ENCODE results near the gene AMHR2. TPM values are rescaled to one million over a fixed set of nuclear protein-coding genes. Genes with fewer than 3 reads are reported as not detected.

AMHR2 gene
- total and polyA plus RNA-seq, 9 of the 15 experiments (the other 6 are each of a cell fraction or from before 2014, with no cell fraction given), result 8.9 to 49.7 (median 19.3) TPM

GRCh38 chr12:53383258-53383657, 40.4 kb upstream of the AMHR2 start:
- Histone ChIP-seq H3K79me2 (ENCODE audit: control insufficient read depth, insufficient read depth, low read length) (peaks cover 69% of the 10 kb centered on the region), H3K9me1 (ENCODE audit: control insufficient read depth, insufficient read depth, low read length) (no peaks in the 10 kb centered on the region), H3K9me3 (replicated peaks; ENCODE audit: control insufficient read depth, insufficient read depth, low read depth, low read length) (no peaks in the 10 kb centered on the region), H3K36me3 (ENCODE audit: control insufficient read depth, insufficient read depth, low read length) (peaks cover 62% of the 10 kb centered on the region), H3K4me1 (replicated peaks in 1 of 2; ENCODE audit: control insufficient read depth in 2 of 2, insufficient read depth in 2 of 2, low read length in 2 of 2) (peaks cover 32 to 42% of the 10 kb centered on the region in 2 experiments), H2AFZ (ENCODE audit: low read depth, low read length) (no peak overlapping the region), H3K27ac (ENCODE audit: extremely low read depth, low read depth, low read length) (peak overlapping the region; percentile 22; the same call in 2 of the 3 replicates), H3K4me3 (peak overlapping the region; percentile 13; the same call in 1 of the 2 replicates), H4K20me1 (replicated peaks; ENCODE audit: control insufficient read depth, insufficient read depth, low read length) (0 out of 2 replicates have a peak, but pooled peaks cover 3% of the 10 kb centered on the region), H3K4me2 (ENCODE audit: insufficient read depth, low read length) (peak overlapping the region; percentile 59), H3K27me3 (ENCODE audit: control insufficient read depth in 2 of 2, insufficient read depth in 2 of 2, low read length in 2 of 2) (no peaks in the 10 kb centered on the region), H3K9ac (ENCODE audit: insufficient read depth in 1 of 2, low read depth in 2 of 2, low read length in 2 of 2) (peak overlapping the region; percentile 7 to 53; a peak in 2 of 4 replicates)
- FAIRE-seq (no peak), ATAC-seq (no peak), DNase-seq (ENCODE audit: extremely low read depth in 1 of 4, low spot score in 3 of 4) (no peak)
- 82% methylated on average over 2 of the region's 2 CpGs for WGBS (ENCODE audit: insufficient coverage, low coverage, missing lambda C conversion rate)
- ChIA-PET CTCF (ENCODE audit: low intra/inter-chr PET ratio) (interaction anchor here (3.5 kb wide), 1 partner anchor 31 kb away, joined by 20 read pairs; no protein-coding TSS in a partner anchor), POLR2A (interaction anchor here (0.9 to 1.7 kb wide), 3 partner anchors 14 to 49 kb away, joined by 3 to 5 read pairs (median 3); no protein-coding TSS in a partner anchor)
- in situ Hi-C loops (cut with MboI), result no loop called here
- no TSS peak for BruUV-seq (replicated peaks)
- intact Hi-C loops (cut with micrococcal nuclease), result no loop called here
- no peak for TF ChIP-seq TAF7 (tag; IDR thresholded peaks at IDR 0.05)
- TF ChIP-seq BCLAF1 (IDR thresholded peaks at IDR 0.05; ENCODE audit: borderline replicate concordance in 1 of 2, control insufficient read depth in 1 of 2, low read depth in 2 of 2, low read length in 1 of 2), result no peak
- no peak for TF ChIP-seq ZNF274 (IDR thresholded peaks at IDR 0.05; ENCODE audit: borderline replicate concordance, low read depth, low read length)
- no peak for TF ChIP-seq ARID1B (IDR thresholded peaks at IDR 0.05)
- TF ChIP-seq ZBTB11 (CRISPR knock-in tag; IDR thresholded peaks at IDR 0.05), result no peak
- no peak for TF ChIP-seq HNRNPK (IDR thresholded peaks at IDR 0.05; ENCODE audit: low read depth, low read length, poor library complexity, severe bottlenecking)
- TF ChIP-seq RAD51 (IDR thresholded peaks at IDR 0.05; ENCODE audit: borderline replicate concordance, low read depth), result no peak
- no peak for TF ChIP-seq TFE3 (CRISPR knock-in tag; IDR thresholded peaks at IDR 0.05)
- TF ChIP-seq ZNF764 (CRISPR knock-in tag; IDR thresholded peaks at IDR 0.05; ENCODE audit: low read depth), result no peak
- TF ChIP-seq XRCC4 (IDR thresholded peaks at IDR 0.05; ENCODE audit: extremely low read depth, insufficient read depth, insufficient read length), result no peak
- no peak for TF ChIP-seq NEUROD1 (IDR thresholded peaks at IDR 0.05; ENCODE audit: borderline replicate concordance, low read depth, low read length, partially characterized antibody)
- no peak for TF ChIP-seq DACH1 (IDR thresholded peaks at IDR 0.05; ENCODE audit: partially characterized antibody)
- no peak for TF ChIP-seq SNRNP70 (optimal IDR thresholded peaks at IDR 0.05; ENCODE audit: low read depth, low read length)

All from K562 (cell line).